GM03348 (cell line): Measurements from ENCODE around the gene TBC1D26.
"Not testable (repeated sequence)": the region's sequence is repeated elsewhere in the genome, so short reads cannot be mapped to it uniquely, and the experiment has no call there.

Source experiments
- DNase-seq: peaks from one replicate; pipeline ENCODE4 v3.0.0; 2012; ENCODE audit warnings: low spot score

Gene TBC1D26

GRCh38 chr17:15731900-15732299 is at the start of gene TBC1D26:
Gene TBC1D26 (plus strand): TSS chr17:15732283. CDS start chr17:15735349, 3,066 bp downstream.
- not testable (repeated sequence) for DNase-seq

GRCh38 chr17:15683135-15683534 is 48.9 kb upstream of the TBC1D26 start:
- not testable (repeated sequence) for DNase-seq

GRCh38 chr17:15683824-15684478 is 48.1 kb upstream of the TBC1D26 start, which contains the start of gene TRIM16:
Gene TRIM16 (minus strand): TSS chr17:15684311. CDS start chr17:15651609, 32,702 bp downstream.
- DNase-seq = peak; percentile 73

GRCh38 chr17:15687494-15687893 is 44.6 kb upstream of the TBC1D26 start:
- not testable (repeated sequence) for DNase-seq

GRCh38 chr17:15698967-15699366 is 33.1 kb upstream of the TBC1D26 start:
- not testable (repeated sequence) for DNase-seq

- DNase-seq = peak; percentile 97
Observed at GRCh38 chr17:15699413-15699924, 32.6 kb upstream of the TBC1D26 start, which contains the start of gene ZNF286A. Gene ZNF286A (plus strand): TSS chr17:15699752. CDS start chr17:15700330, 578 bp downstream.

GRCh38 chr17:15699937-15700336 is 32.1 kb upstream of the TBC1D26 start:
- DNase-seq = not testable (repeated sequence)

GRCh38 chr17:15704239-15704638 is 27.8 kb upstream of the TBC1D26 start:
- not testable (repeated sequence) for DNase-seq

GRCh38 chr17:15704813-15705212 is 27.3 kb upstream of the TBC1D26 start:
- not testable (repeated sequence) for DNase-seq

- DNase-seq = not testable (repeated sequence)
Observed at GRCh38 chr17:15708879-15709278, 23.2 kb upstream of the TBC1D26 start.

GRCh38 chr17:15716601-15717563 is 15.2 kb upstream of the TBC1D26 start:
- DNase-seq = not testable (repeated sequence)

GRCh38 chr17:15730535-15730934 is 1.5 kb upstream of the TBC1D26 start:
- DNase-seq = not testable (repeated sequence)

GRCh38 chr17:15733174-15733789 is 1.2 kb downstream of the TBC1D26 start:
- not testable (repeated sequence) for DNase-seq

- DNase-seq = not testable (repeated sequence)
Observed at GRCh38 chr17:15736578-15736977, 4.5 kb downstream of the TBC1D26 start.

GRCh38 chr17:15738066-15738465 is 6.0 kb downstream of the TBC1D26 start:
- no peak for DNase-seq

GRCh38 chr17:15739259-15739658 is 7.2 kb downstream of the TBC1D26 start:
- DNase-seq = not testable (repeated sequence)

GRCh38 chr17:15740041-15740440 is 8.0 kb downstream of the TBC1D26 start:
- DNase-seq = peak; percentile 10

- DNase-seq = peak; percentile 1
Observed at GRCh38 chr17:15740570-15741120, 8.6 kb downstream of the TBC1D26 start.

GRCh38 chr17:15741624-15742023 is 9.5 kb downstream of the TBC1D26 start:
- DNase-seq = peak; percentile 2

- peak; percentile 3 for DNase-seq
Observed at GRCh38 chr17:15742051-15742795, 10.1 kb downstream of the TBC1D26 start.

GRCh38 chr17:15742921-15743320 is 10.8 kb downstream of the TBC1D26 start:
- DNase-seq = no peak
